ENCODE data around the gene ZCCHC17. TPM values are rescaled to one million over a fixed set of nuclear protein-coding genes. Genes with fewer than 3 reads are reported as not detected.

The ZCCHC17 gene
- total RNA-seq, 1 donor from 2014 or later: 27.5 TPM

DNA sequence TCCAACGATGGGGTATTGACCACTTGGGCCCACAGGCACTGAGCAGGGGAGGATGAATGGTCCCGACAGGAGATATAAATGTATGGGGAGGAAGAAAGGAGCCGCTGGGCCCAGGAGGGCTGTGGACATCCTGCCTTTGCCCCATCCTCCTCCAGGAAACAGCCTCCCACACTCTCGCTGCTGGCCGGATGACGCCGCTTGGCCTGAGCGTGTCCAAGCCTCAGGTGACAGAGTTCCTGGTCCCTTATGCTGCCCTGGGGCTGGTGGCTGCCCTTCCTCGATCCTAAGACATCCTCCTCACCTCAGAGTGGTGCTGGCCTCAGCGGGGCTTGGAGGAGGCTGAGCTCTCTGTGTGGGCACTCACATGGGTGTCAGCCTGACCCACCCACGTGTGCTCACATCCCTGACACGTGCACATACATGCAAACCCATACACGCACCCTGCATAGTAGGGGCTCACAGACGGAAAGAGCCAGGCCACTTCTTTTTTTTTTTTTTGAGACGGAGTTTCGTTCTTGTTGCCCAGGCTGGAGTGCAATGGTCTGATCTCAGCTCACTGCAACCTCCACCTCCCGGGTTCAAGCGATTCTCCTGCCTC lies 110.3 kb downstream of the ZCCHC17 start:
- H3K27me3 Mint-ChIP-seq (ENCODE audit: unreplicated experiment): peaks cover 12% of the 10 kb centered on the region
- no peak overlapping the region for H3K27ac Mint-ChIP-seq (ENCODE audit: unreplicated experiment)
- H3K36me3 Mint-ChIP-seq (ENCODE audit: low read depth, unreplicated experiment): no peaks in the 10 kb centered on the region
- TF ChIP-seq, protein P1, sequence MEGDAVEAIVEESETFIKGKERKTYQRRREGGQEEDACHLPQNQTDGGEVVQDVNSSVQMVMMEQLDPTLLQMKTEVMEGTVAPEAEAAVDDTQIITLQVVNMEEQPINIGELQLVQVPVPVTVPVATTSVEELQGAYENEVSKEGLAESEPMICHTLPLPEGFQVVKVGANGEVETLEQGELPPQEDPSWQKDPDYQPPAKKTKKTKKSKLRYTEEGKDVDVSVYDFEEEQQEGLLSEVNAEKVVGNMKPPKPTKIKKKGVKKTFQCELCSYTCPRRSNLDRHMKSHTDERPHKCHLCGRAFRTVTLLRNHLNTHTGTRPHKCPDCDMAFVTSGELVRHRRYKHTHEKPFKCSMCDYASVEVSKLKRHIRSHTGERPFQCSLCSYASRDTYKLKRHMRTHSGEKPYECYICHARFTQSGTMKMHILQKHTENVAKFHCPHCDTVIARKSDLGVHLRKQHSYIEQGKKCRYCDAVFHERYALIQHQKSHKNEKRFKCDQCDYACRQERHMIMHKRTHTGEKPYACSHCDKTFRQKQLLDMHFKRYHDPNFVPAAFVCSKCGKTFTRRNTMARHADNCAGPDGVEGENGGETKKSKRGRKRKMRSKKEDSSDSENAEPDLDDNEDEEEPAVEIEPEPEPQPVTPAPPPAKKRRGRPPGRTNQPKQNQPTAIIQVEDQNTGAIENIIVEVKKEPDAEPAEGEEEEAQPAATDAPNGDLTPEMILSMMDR (IDR thresholded peaks at IDR 0.05; ENCODE audit: unreplicated experiment): no peak
- peak overlapping the region; percentile 31 for H3K4me3 Mint-ChIP-seq (ENCODE audit: unreplicated experiment)
- peak; percentile 44 for DNase-seq (ENCODE audit: low spot score)
- H3K4me1 Mint-ChIP-seq (ENCODE audit: unreplicated experiment): peaks cover 6% of the 10 kb centered on the region
- H3K9me3 Mint-ChIP-seq (ENCODE audit: unreplicated experiment): no peaks in the 10 kb centered on the region

DNA sequence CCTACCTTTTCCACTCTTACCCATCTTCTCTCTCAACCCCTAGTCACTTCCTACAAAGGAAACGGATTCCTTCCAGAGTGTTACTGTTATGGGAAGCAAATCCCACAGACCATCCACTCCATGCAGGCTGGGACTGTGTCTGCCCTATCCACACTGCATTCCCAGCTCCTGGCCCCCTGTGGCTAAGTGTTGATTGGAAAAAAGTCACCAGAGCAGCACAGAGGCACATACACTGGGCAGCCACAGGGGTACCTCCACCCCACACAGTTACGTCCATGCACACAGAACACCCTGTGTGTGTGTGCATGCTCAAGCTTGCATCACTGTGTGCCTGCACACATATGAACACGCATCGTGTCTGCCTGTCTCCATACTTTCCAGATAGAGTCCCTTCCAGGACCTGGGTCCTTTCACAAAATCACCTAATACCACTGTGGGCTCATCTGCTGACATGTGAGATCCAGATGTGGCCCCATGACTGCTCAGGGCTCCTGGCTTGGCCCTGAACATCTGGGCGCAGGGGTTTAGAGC lies 112.0 kb downstream of the ZCCHC17 start:
- H3K27me3 Mint-ChIP-seq (ENCODE audit: unreplicated experiment): peaks cover 18% of the 10 kb centered on the region
- TF ChIP-seq, protein P1 (IDR thresholded peaks at IDR 0.05; ENCODE audit: unreplicated experiment): no peak
- H3K9me3 Mint-ChIP-seq (ENCODE audit: unreplicated experiment): no peaks in the 10 kb centered on the region
- peaks cover 8% of the 10 kb centered on the region for H3K4me1 Mint-ChIP-seq (ENCODE audit: unreplicated experiment)
- no peaks in the 10 kb centered on the region for H3K36me3 Mint-ChIP-seq (ENCODE audit: low read depth, unreplicated experiment)
- H3K27ac Mint-ChIP-seq (ENCODE audit: unreplicated experiment): no peak overlapping the region
- H3K4me3 Mint-ChIP-seq (ENCODE audit: unreplicated experiment): no peak overlapping the region
- DNase-seq (ENCODE audit: low spot score): no peak

DNA sequence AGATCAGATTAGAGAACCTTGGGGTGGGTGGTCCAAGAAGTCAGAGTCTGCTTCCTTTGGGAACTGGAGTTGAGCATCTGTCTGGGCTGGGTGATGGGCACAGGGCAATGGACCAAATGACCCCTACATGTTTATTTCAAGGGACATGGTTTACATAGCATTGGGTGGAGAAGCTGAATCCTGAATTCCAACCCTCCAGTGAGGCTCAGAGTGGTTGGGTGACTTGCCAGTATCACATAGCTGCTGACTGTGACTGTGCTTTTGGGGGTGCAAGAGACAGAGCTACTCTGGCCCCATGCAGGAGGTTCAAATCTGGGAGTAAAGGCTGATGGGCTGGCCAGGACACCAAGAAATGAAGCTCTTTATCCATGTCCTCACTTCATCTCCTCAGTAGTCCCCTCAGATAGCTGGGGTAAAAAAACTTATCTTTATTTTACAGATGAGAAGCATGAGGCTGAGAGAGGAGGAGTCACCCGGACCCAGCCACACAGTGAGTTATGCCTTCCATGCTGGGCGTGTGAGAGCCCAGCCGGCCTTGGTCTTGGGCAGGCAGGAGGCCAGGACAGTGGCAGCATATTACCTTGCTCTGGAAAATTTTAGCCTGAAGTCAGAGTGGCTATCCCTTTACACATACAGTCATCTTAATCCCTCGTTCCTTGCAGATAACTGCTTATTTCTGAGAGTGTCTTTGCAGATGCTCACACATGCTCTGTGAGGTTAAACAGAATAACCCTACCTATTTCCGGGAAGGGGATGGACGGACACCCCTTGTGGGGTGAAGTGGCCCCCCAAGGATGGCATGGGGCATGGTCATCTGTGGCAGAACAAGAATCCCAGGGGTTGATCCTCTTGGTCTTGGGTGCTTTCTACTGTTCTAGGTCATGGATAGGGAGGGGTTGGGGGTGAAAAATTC lies 113.4 kb downstream of the ZCCHC17 start:
- Mint-ChIP-seq H3K36me3 (ENCODE audit: low read depth, unreplicated experiment) (no peaks in the 10 kb centered on the region), H3K4me3 (ENCODE audit: unreplicated experiment) (no peak overlapping the region), H3K27ac (ENCODE audit: unreplicated experiment) (no peak overlapping the region), H3K4me1 (ENCODE audit: unreplicated experiment) (peaks cover 15% of the 10 kb centered on the region), H3K9me3 (ENCODE audit: unreplicated experiment) (no peaks in the 10 kb centered on the region), H3K27me3 (ENCODE audit: unreplicated experiment) (peaks cover 16% of the 10 kb centered on the region)
- TF ChIP-seq, protein P1 (IDR thresholded peaks at IDR 0.05; ENCODE audit: unreplicated experiment): no peak
- DNase-seq (ENCODE audit: low spot score): no peak

DNA sequence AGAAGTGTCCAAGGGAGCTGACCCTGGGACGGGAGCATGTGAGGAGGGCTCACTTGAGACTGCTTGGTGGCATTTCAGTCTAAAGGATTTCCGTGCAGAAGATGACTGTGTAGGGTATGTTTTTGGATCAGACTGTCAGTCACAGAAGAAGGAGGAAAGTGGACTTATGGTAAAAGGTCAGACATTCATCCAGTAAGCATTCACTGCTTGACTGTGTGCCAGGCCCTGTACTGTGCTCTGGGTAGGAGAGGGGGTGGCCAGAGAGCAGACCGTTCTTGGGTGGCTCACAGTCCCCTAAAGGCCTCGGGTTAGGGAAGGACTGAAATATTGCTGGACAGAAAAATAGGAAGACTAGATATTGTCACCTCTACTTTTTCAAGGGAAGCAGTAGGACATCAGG lies 114.0 kb downstream of the ZCCHC17 start:
- peaks cover 21% of the 10 kb centered on the region for H3K4me1 Mint-ChIP-seq (ENCODE audit: unreplicated experiment)
- DNase-seq (ENCODE audit: low spot score): no peak
- H3K27me3 Mint-ChIP-seq (ENCODE audit: unreplicated experiment): peaks cover 16% of the 10 kb centered on the region
- H3K27ac Mint-ChIP-seq (ENCODE audit: unreplicated experiment): no peak overlapping the region
- H3K9me3 Mint-ChIP-seq (ENCODE audit: unreplicated experiment): no peaks in the 10 kb centered on the region
- H3K36me3 Mint-ChIP-seq (ENCODE audit: low read depth, unreplicated experiment): no peaks in the 10 kb centered on the region
- no peak overlapping the region for H3K4me3 Mint-ChIP-seq (ENCODE audit: unreplicated experiment)
- TF ChIP-seq, protein P1 (IDR thresholded peaks at IDR 0.05; ENCODE audit: unreplicated experiment): no peak

Measured in endothelial cell (in vitro differentiated cells).